CD4-positive, alpha-beta T cell (primary cell): ENCODE measurements around the gene BLNK. TPM values are rescaled to one million over a fixed set of nuclear protein-coding genes. Genes with fewer than 3 reads are reported as not detected.

Experiments
- ATAC-seq: fragments of 200-7000 bp; cut with Tn5 transposase; one replicate; pipeline ENCODE4 v1.10.0; 2022; ENCODE audit warnings: mild to moderate bottlenecking; ENCODE audit not compliant: poor library complexity
- CTCF ChIA-PET: fragments of 350-600 bp; sonication (Branson Sonifier 250); formaldehyde crosslinking; loops from one replicate; lab custom pipeline; 2021; ENCODE audit warnings: antibody characterized with exemption, inconsistent platforms; lab: Charles Lee
- POLR2A ChIA-PET: fragments of 350-600 bp; sonication (Branson Sonifier 250); formaldehyde crosslinking; loops from one replicate; lab custom pipeline; 2021; ENCODE audit warnings: antibody characterized with exemption, inconsistent platforms; lab: Charles Lee
- DNase-seq, 14 experiments: peaks; one replicate each; pipeline ENCODE4 v3.0.0-alpha.2; 2013 to 2020; ENCODE audit warnings: mixed read lengths in 2 of 14
- H3K27ac ChIP-seq, 2 donors: one replicate each; pipeline versions ENCODE4 v1.5.1 to v1.7.0; 2013; ENCODE audit warnings: low read length in 2 of 2, low read depth in 1 of 2, mild to moderate bottlenecking in 1 of 2
- H3K27me3 ChIP-seq, 2 experiments: 1 replicate in 1 of 2; 2 replicates in 1 of 2; pipeline versions ENCODE4 v1.6.1 to v1.7.0; 2013; ENCODE audit warnings: low read length in 2 of 2, control low read depth in 1 of 2, mild to moderate bottlenecking in 1 of 2, moderate library complexity in 1 of 2; ENCODE audit not compliant: insufficient read depth in 2 of 2, control insufficient read depth in 1 of 2
- H3K36me3 ChIP-seq: one replicate; pipeline ENCODE4 v1.6.1; 2013; ENCODE audit warnings: low read length, control low read depth; ENCODE audit not compliant: insufficient read depth
- H3K4me1 ChIP-seq: one replicate; pipeline ENCODE4 v1.6.1; 2013; ENCODE audit warnings: low read length, control low read depth; ENCODE audit not compliant: insufficient read depth
- H3K4me3 ChIP-seq: one replicate; pipeline ENCODE4 v1.5.1; 2013; ENCODE audit warnings: mild to moderate bottlenecking, low read length, moderate library complexity
- H3K9me3 ChIP-seq, 2 experiments: 1 replicate in 1 of 2; 2 replicates in 1 of 2; pipeline versions ENCODE4 v1.6.1 to v1.7.0; 2013; ENCODE audit warnings: low read length in 2 of 2, mild to moderate bottlenecking in 2 of 2, control low read depth in 1 of 2, moderate library complexity in 1 of 2; ENCODE audit not compliant: control insufficient read depth in 1 of 2, insufficient read depth in 1 of 2
- H3K27ac Mint-ChIP-seq: one replicate; pipeline ENCODE4 v1.8.0; 2020; ENCODE audit warnings: mixed read lengths
- H3K27me3 Mint-ChIP-seq: one replicate; pipeline ENCODE4 v1.8.0; 2021; ENCODE audit warnings: mixed read lengths
- H3K36me3 Mint-ChIP-seq: one replicate; pipeline ENCODE4 v1.8.0; 2021; ENCODE audit warnings: low read depth, mixed read lengths
- H3K4me1 Mint-ChIP-seq: one replicate; pipeline ENCODE4 v1.8.0; 2021; ENCODE audit warnings: low read depth, mixed read lengths
- H3K4me3 Mint-ChIP-seq: one replicate; pipeline ENCODE4 v1.8.0; 2020; ENCODE audit warnings: mild to moderate bottlenecking, mixed read lengths
- H3K9me3 Mint-ChIP-seq: one replicate; pipeline ENCODE4 v1.8.0; 2020; ENCODE audit warnings: mixed read lengths
- intact Hi-C, 2 experiments: fragments of 100-400 bp; cut with DNase I in 1 of 2; cut with micrococcal nuclease in 1 of 2; formaldehyde crosslinking; loops; one replicate each; pipeline versions ENCODE4 v1.15.1 to v1.9.0; 2023 to 2025; cut with DNase I, micrococcal nuclease
- total RNA-seq, 174 experiments: library from RNA in 2 of 174; stranded (reverse) in 2 of 174; gene quantifications; one replicate each; pipeline ENCODE4 v1.2.3 and lab custom pipeline; 2021 to 2026
- TF ChIP-seq, protein P1 (sequence below): fragments of 200-600 bp; IDR thresholded peaks from one replicate; pipeline ENCODE4 v1.8.0; 2022; ENCODE audit warnings: antibody characterized with exemption, mild to moderate bottlenecking

Gene BLNK
- total RNA-seq, 2 experiments from 2014 or later, result not detected

DNA sequence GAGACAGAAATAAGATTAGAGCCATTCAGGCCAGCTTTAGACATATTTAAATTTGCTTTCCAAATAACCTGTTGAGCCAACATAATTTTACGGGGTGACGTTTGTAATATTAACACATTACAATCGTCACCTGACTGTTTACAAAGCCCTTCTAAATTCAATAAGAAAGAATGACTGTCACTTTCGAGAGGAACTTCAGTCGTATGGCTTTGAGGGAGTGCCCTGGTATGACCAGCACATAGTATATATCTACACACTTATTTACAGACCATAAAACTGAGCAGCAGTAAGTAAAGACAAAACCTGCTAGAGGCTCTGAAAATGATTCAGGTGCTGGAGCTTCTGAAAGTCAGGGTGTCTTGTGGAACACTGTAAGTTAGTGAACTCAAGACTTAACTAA is 62.4 kb downstream of the BLNK start:
- Histone ChIP-seq H3K27ac (no peak overlapping the region), H3K27me3 (peaks cover 0 to 4% of the 10 kb centered on the region in 2 experiments), H3K4me1 (no peaks in the 10 kb centered on the region), H3K9me3 (no peaks in the 10 kb centered on the region), H3K36me3 (no peaks in the 10 kb centered on the region), H3K4me3 (no peak overlapping the region)
- ChIA-PET POLR2A (no interaction called here), CTCF (interaction anchor here (1.6 kb wide), 1 partner anchor 20 kb away, joined by 4 read pairs; no protein-coding TSS in a partner anchor)
- Mint-ChIP-seq H3K9me3 (no peaks in the 10 kb centered on the region), H3K4me1 (no peaks in the 10 kb centered on the region), H3K4me3 (no peak overlapping the region), H3K27ac (no peak overlapping the region), H3K27me3 (peaks cover 5% of the 10 kb centered on the region), H3K36me3 (no peaks in the 10 kb centered on the region)
- TF ChIP-seq, protein P1, sequence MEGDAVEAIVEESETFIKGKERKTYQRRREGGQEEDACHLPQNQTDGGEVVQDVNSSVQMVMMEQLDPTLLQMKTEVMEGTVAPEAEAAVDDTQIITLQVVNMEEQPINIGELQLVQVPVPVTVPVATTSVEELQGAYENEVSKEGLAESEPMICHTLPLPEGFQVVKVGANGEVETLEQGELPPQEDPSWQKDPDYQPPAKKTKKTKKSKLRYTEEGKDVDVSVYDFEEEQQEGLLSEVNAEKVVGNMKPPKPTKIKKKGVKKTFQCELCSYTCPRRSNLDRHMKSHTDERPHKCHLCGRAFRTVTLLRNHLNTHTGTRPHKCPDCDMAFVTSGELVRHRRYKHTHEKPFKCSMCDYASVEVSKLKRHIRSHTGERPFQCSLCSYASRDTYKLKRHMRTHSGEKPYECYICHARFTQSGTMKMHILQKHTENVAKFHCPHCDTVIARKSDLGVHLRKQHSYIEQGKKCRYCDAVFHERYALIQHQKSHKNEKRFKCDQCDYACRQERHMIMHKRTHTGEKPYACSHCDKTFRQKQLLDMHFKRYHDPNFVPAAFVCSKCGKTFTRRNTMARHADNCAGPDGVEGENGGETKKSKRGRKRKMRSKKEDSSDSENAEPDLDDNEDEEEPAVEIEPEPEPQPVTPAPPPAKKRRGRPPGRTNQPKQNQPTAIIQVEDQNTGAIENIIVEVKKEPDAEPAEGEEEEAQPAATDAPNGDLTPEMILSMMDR, result no peak
- DNase-seq (no peak), ATAC-seq (no peak)
- intact Hi-C loops, result no loop called here

DNA sequence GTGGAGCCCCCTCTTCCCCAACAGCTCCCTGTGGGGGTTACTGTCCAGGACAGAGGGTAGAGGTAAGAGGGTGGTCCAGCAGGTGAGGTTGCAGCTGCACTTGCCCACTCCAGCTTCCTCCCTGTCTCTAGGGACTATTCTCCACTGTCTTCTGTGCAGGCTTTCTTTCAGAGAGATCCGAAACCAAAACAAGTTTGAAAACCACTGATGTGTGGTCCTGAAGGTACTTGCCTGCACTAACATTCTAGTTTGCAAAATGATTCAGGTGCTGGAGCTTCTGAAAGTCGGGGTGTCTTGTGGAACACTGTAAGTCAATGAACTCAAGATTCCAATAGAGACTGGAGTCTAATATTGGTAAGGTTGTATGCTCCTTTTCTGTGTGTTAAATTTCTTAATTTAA is 63.1 kb downstream of the BLNK start:
- Mint-ChIP-seq H3K9me3 (no peaks in the 10 kb centered on the region), H3K4me1 (no peaks in the 10 kb centered on the region), H3K36me3 (no peaks in the 10 kb centered on the region), H3K27ac (no peak overlapping the region), H3K4me3 (no peak overlapping the region), H3K27me3 (peaks cover 4% of the 10 kb centered on the region)
- DNase-seq, result no peak
- Histone ChIP-seq H3K27me3 (peaks cover 0 to 3% of the 10 kb centered on the region in 2 experiments), H3K4me1 (no peaks in the 10 kb centered on the region), H3K9me3 (no peaks in the 10 kb centered on the region), H3K27ac (no peak overlapping the region), H3K4me3 (no peak overlapping the region), H3K36me3 (no peaks in the 10 kb centered on the region)
- no peak for ATAC-seq
- CTCF ChIA-PET, result no interaction called here
- TF ChIP-seq, protein P1, result no peak
- POLR2A ChIA-PET, result no interaction called here
- intact Hi-C loops, result no loop called here

DNA sequence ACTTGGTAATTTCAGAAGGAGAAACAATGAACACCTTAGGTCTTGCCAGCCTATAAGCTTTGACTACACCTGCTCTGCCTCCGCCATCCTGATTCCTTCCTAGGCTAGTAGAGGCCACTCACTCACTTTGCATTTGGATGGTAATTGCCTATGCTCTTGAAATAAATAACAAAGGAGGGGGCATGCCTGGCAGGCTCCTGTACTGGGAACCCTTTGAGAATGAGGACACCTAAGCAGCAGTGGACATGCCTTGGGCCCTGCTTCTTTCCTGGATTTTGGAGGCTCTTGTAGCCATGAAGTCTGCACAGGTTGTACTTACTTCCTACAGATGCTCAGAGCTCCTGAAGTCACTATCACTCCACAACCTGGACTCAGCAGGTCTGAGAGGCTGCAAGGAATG is 65.8 kb downstream of the BLNK start:
- Histone ChIP-seq H3K4me3 (no peak overlapping the region), H3K36me3 (no peaks in the 10 kb centered on the region), H3K9me3 (no peaks in the 10 kb centered on the region), H3K27ac (no peak overlapping the region), H3K27me3 (no peaks in the 10 kb centered on the region), H3K4me1 (no peaks in the 10 kb centered on the region)
- intact Hi-C loops, result no loop called here
- Mint-ChIP-seq H3K27ac (no peak overlapping the region), H3K27me3 (no peaks in the 10 kb centered on the region), H3K9me3 (no peaks in the 10 kb centered on the region), H3K36me3 (no peaks in the 10 kb centered on the region), H3K4me1 (no peaks in the 10 kb centered on the region), H3K4me3 (no peak overlapping the region)
- CTCF ChIA-PET, result no interaction called here
- POLR2A ChIA-PET, result no interaction called here
- TF ChIP-seq, protein P1, result no peak
- ATAC-seq (no peak), DNase-seq (no peak)
